ENCODE results near the gene CDR2L.

- TF ChIP-seq CTCF (IDR thresholded peaks at IDR 0.05; ENCODE audit: low read depth, low read length, poor library complexity, severe bottlenecking) (no peak), EZH2phosphoT487 (IDR thresholded peaks at IDR 0.05; ENCODE audit: borderline replicate concordance, low read length) (no peak)
Observed at GRCh38 chr17:74945543-74945942, 41.9 kb upstream of the CDR2L start.

All from DOHH2 (cell line).